Loucy (cell line): ENCODE measurements around the gene DRC7.

Experiments used
- H2AFZ ChIP-seq: fragments of 200-600 bp; sonication (generic); 2 replicates; pipeline ENCODE4 v1.6.0; 2016; ENCODE audit warnings: antibody characterized with exemption, mild to moderate bottlenecking, low read length, moderate library complexity
- H3F3A ChIP-seq: fragments of 200-600 bp; 2 replicates; pipeline ENCODE4 v1.6.0; 2016; ENCODE audit warnings: antibody characterized with exemption, low read depth, mild to moderate bottlenecking
- H3K27me3 ChIP-seq: fragments of 200-600 bp; sonication (generic); 2 replicates; pipeline ENCODE4 v1.6.1; 2014; ENCODE audit warnings: low read length, mild to moderate bottlenecking; ENCODE audit not compliant: insufficient read depth, poor library complexity, severe bottlenecking
- H3K36me3 ChIP-seq: fragments of 200-600 bp; sonication (generic); 2 replicates; pipeline ENCODE4 v1.6.1; 2016; ENCODE audit warnings: low read length; ENCODE audit not compliant: insufficient read depth
- H3K4me1 ChIP-seq: fragments of 200-600 bp; sonication (generic); 2 replicates; pipeline ENCODE4 v1.5.1; 2014; ENCODE audit warnings: low read length, mild to moderate bottlenecking; ENCODE audit not compliant: insufficient read depth, poor library complexity, severe bottlenecking
- H3K4me2 ChIP-seq: fragments of 200-600 bp; sonication (generic); 2 replicates; pipeline ENCODE4 v1.6.0; 2014; ENCODE audit warnings: antibody characterized with exemption, low read length, low read depth, mild to moderate bottlenecking; ENCODE audit not compliant: poor library complexity, severe bottlenecking
- H3K4me3 ChIP-seq: fragments of 200-600 bp; sonication (generic); 2 replicates; pipeline ENCODE4 v1.5.1; 2014; ENCODE audit warnings: low read length, mild to moderate bottlenecking, mixed read lengths; ENCODE audit not compliant: poor library complexity, severe bottlenecking
- H3K79me2 ChIP-seq: fragments of 200-600 bp; sonication (generic); 2 replicates; pipeline ENCODE4 v1.6.1; 2014; ENCODE audit warnings: low read length; ENCODE audit not compliant: insufficient read depth
- H3K9ac ChIP-seq: fragments of 200-600 bp; sonication (generic); 2 replicates; pipeline ENCODE4 v1.6.0; 2014; ENCODE audit warnings: mild to moderate bottlenecking, low read depth, low read length, moderate library complexity; ENCODE audit not compliant: poor library complexity, severe bottlenecking
- H3K9me2 ChIP-seq: fragments of 200-600 bp; sonication (generic); replicated peaks from 2 replicates; pipeline ENCODE4 v1.6.1; 2016; ENCODE audit warnings: low read depth, low read length, mixed read lengths
- H3K9me3 ChIP-seq: fragments of 200-600 bp; sonication (generic); 2 replicates; pipeline ENCODE4 v1.6.1; 2014; ENCODE audit warnings: mild to moderate bottlenecking, antibody characterized with exemption, low read length, low read depth; ENCODE audit not compliant: insufficient read depth
- H4K20me1 ChIP-seq: fragments of 200-600 bp; sonication (generic); 2 replicates; pipeline ENCODE4 v1.6.0; 2014; ENCODE audit warnings: antibody characterized with exemption, low read length, mild to moderate bottlenecking; ENCODE audit not compliant: insufficient read depth, poor library complexity, severe bottlenecking
- EZH2phosphoT487 ChIP-seq: fragments of 200-600 bp; IDR thresholded peaks from 2 replicates; pipeline ENCODE4 v1.6.1; 2018; ENCODE audit warnings: antibody characterized with exemption, mild to moderate bottlenecking, moderate library complexity, borderline replicate concordance
- TF ChIP-seq, protein P1 (sequence below): fragments of 200-600 bp; sonication (generic); conservative IDR thresholded peaks from 2 replicates; pipeline ENCODE4 v1.5.1; 2014; ENCODE audit warnings: mild to moderate bottlenecking, antibody characterized with exemption, low read length

Gene DRC7

DNA sequence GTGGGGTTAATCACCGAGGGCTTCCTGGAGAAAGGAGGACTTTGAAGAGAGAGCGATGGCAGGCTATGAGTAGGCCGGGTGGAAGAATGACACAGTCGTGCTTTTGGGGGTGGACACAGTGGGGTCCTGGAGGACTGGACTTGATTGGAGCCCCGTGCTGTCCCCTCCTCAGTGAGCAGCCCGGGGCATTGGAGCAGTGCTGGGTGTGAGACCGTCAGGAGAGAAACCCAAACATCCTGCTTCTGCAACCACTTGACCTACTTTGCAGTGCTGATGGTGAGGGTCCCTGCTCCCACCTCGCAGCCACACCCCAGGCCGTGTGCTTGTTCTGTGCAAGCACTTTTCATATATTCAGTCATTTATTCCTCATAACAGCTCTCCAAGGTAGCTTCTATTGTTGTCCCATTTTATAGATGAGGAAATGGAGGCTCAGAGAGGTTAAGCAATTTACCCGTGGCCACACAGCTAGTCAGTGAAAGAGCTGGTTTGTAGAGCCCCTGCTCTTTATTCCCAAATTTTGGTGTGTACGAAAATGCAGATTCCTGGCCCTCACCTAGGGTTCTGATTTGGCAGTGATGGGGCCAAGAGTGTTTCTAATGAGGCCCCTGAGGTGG lies 38.2 kb upstream of the DRC7 start:
- Histone ChIP-seq H3K4me3 (no peak overlapping the region), H3K9ac (no peak overlapping the region), H3K4me1 (peaks cover 10% of the 10 kb centered on the region), H3K4me2 (no peak overlapping the region), H3F3A (no peaks in the 10 kb centered on the region), H4K20me1 (no peaks in the 10 kb centered on the region), H2AFZ (no peak overlapping the region), H3K9me3 (no peaks in the 10 kb centered on the region), H3K79me2 (no peaks in the 10 kb centered on the region), H3K27me3 (no peaks in the 10 kb centered on the region), H3K36me3 (no peaks in the 10 kb centered on the region), H3K9me2 (no peaks in the 10 kb centered on the region)
- TF ChIP-seq EZH2phosphoT487: no peak
- TF ChIP-seq, protein P1, sequence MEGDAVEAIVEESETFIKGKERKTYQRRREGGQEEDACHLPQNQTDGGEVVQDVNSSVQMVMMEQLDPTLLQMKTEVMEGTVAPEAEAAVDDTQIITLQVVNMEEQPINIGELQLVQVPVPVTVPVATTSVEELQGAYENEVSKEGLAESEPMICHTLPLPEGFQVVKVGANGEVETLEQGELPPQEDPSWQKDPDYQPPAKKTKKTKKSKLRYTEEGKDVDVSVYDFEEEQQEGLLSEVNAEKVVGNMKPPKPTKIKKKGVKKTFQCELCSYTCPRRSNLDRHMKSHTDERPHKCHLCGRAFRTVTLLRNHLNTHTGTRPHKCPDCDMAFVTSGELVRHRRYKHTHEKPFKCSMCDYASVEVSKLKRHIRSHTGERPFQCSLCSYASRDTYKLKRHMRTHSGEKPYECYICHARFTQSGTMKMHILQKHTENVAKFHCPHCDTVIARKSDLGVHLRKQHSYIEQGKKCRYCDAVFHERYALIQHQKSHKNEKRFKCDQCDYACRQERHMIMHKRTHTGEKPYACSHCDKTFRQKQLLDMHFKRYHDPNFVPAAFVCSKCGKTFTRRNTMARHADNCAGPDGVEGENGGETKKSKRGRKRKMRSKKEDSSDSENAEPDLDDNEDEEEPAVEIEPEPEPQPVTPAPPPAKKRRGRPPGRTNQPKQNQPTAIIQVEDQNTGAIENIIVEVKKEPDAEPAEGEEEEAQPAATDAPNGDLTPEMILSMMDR: no peak

DNA sequence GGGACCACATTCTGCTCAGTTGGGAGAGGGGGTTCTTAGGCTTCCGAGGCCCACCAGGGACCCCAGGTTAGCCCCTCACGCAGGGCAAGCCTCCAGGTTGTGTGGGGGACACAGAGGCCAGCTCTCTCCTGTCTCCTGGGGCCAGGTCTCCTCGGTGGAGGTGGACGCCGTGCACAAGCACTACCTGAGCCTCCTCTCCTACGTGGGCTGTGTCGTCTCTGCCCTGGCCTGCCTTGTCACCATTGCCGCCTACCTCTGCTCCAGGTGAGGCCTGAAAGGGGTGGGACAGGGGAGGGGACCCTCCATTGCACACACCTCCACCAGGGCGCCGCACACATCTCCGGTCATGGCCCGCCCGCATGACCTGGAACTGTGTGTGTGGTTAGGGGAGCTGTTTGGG lies 37.4 kb upstream of the DRC7 start:
- H2AFZ ChIP-seq: no peak overlapping the region
- no peak for TF ChIP-seq EZH2phosphoT487
- TF ChIP-seq, protein P1: no peak
- H3K36me3 ChIP-seq: no peaks in the 10 kb centered on the region
- H3K79me2 ChIP-seq: no peaks in the 10 kb centered on the region
- H3K9me3 ChIP-seq: no peaks in the 10 kb centered on the region
- H3F3A ChIP-seq: no peaks in the 10 kb centered on the region
- no peak overlapping the region for H3K4me3 ChIP-seq
- H3K27me3 ChIP-seq: no peaks in the 10 kb centered on the region
- H4K20me1 ChIP-seq: no peaks in the 10 kb centered on the region
- H3K9ac ChIP-seq: no peak overlapping the region
- H3K4me1 ChIP-seq: peaks cover 2% of the 10 kb centered on the region
- H3K4me2 ChIP-seq: no peak overlapping the region
- no peaks in the 10 kb centered on the region for H3K9me2 ChIP-seq

DNA sequence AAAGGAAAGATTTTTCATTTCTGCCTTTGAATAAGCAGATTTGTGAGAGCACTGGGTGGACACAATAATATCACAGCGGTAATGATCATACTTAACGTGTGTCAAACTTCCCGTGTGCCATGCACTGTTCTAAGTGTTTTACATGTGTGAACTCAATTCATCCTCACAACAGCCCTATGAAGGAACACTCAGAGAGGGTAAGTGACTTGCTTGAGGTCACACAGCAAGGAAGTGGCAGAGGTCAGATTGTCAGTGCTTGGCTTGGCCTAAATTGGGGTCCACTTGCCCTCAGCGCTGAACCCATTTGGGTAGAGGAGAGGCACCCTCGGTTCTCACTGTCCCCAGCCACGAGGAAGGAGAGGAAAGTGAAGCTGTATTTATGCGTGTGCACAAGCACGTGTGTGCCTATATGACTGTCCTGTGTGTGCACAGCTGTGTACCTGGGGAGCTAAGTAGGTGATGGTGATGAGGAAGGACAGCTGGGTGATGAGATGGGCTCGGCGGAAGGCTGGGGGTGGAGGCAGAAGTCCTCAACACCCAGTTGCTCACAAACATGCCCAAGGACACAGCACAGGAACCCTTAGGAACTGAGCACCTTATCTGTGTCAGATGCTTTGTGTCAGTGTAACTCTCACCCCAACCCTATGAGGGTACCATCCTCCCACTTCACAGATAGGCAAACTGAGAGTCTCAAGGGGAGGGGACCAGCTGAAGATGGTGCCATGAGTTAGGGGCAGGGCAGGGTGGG lies 36.3 kb upstream of the DRC7 start:
- Histone ChIP-seq H3F3A (no peaks in the 10 kb centered on the region), H3K9ac (no peak overlapping the region), H3K27me3 (no peaks in the 10 kb centered on the region), H3K79me2 (no peaks in the 10 kb centered on the region), H4K20me1 (no peaks in the 10 kb centered on the region), H3K36me3 (no peaks in the 10 kb centered on the region), H3K9me3 (no peaks in the 10 kb centered on the region), H3K9me2 (no peaks in the 10 kb centered on the region), H2AFZ (no peak overlapping the region), H3K4me3 (no peak overlapping the region), H3K4me1 (no peaks in the 10 kb centered on the region), H3K4me2 (no peak overlapping the region)
- TF ChIP-seq, protein P1: no peak
- no peak for TF ChIP-seq EZH2phosphoT487
